AG04449 (cell line): Measurements from ENCODE around the gene PRR5.

ENCODE experiments used
- CTCF ChIA-PET: fragments of 350-600 bp; formaldehyde crosslinking; extraction: SDS; loops from one replicate; lab custom pipeline; 2021; ENCODE audit warnings: antibody characterized with exemption; lab: Yijun Ruan, JAX
- POLR2A ChIA-PET: fragments of 400-600, 350-600 bp; formaldehyde crosslinking; extraction: SDS; loops from one replicate; lab custom pipeline; 2020; ENCODE audit warnings: antibody characterized with exemption, inconsistent platforms; lab: Yijun Ruan, JAX
- DNase-seq: peaks from one replicate; pipeline ENCODE4 v3.0.0-alpha.2; 2010; ENCODE audit warnings: low read depth, low spot score
- H3K4me3 ChIP-seq: 2 replicates; pipeline ENCODE4 v1.5.1; 2011; ENCODE audit warnings: low read depth, mild to moderate bottlenecking, control low read depth, low read length
- CTCF ChIP-seq: IDR thresholded peaks from one replicate; pipeline ENCODE4 v1.5.1; 2011; ENCODE audit warnings: mild to moderate bottlenecking, moderate library complexity, low read length, control low read depth, inconsistent platforms; ENCODE audit not compliant: insufficient read depth; ENCODE audit errors: missing control alignments

The PRR5 gene

GRCh38 chr22:44714703-44715350 lies 12.8 kb downstream of the PRR5 start:
- no peak for TF ChIP-seq CTCF
- ChIA-PET POLR2A (no interaction called here), CTCF (interaction anchor here (0.9 to 3.4 kb wide), 4 partner anchors 9 to 30 kb away, joined by 3 to 21 read pairs (median 6); no protein-coding TSS in a partner anchor)
- DNase-seq = no peak
- H3K4me3 ChIP-seq = no peak overlapping the region

DNA sequence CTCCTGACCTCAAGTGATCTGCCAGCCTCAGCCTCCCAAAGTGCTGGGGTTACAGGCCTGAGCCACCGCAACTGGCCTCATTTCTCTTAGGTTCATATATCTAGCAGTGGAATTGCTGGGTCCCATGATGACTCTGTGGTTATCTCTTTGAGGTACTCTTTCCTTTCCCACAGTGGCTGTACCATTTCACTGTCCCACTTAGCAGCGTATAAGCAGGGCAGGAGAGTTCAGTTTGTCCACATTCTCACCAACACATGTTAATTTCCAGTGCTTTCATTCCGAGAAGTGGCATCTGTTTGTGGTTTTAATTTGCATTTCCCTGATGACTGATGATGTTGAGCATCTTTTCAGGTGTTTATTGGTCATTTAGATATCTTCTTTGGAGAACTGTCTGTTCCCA lies 16.4 kb downstream of the PRR5 start:
- CTCF ChIA-PET = interaction anchor here (0.7 to 9.9 kb wide), 4 partner anchors 10 to 33 kb away, joined by 3 to 84 read pairs (median 3); no protein-coding TSS in a partner anchor

GRCh38 chr22:44719586-44720368 lies 17.8 kb downstream of the PRR5 start:
- no peak overlapping the region for H3K4me3 ChIP-seq
- TF ChIP-seq CTCF = no peak
- CTCF ChIA-PET = interaction anchor here (1.0 to 9.9 kb wide), 4 partner anchors 10 to 36 kb away, joined by 3 to 84 read pairs (median 4); no protein-coding TSS in a partner anchor
- no peak for DNase-seq
- POLR2A ChIA-PET = interaction anchor here (1.3 kb wide), 1 partner anchor 20 kb away, joined by 3 read pairs; no protein-coding TSS in a partner anchor

More for the DNA sequence above, 16.4 kb downstream of the PRR5 start:
- POLR2A ChIA-PET = interaction anchor here (0.7 kb wide), 1 partner anchor 358 kb away, joined by 3 read pairs; no protein-coding TSS in a partner anchor
- no peak overlapping the region for H3K4me3 ChIP-seq
- no peak for DNase-seq
- no peak for TF ChIP-seq CTCF

GRCh38 chr22:44721213-44721612 lies 19.2 kb downstream of the PRR5 start:
- H3K4me3 ChIP-seq = no peak overlapping the region
- no peak for TF ChIP-seq CTCF
- POLR2A ChIA-PET = no interaction called here
- CTCF ChIA-PET = interaction anchor here (1.0 to 9.9 kb wide), 3 partner anchors 12 to 24 kb away, joined by 3 to 84 read pairs (median 7); no protein-coding TSS in a partner anchor
- DNase-seq = no peak

- TF ChIP-seq CTCF = no peak
- DNase-seq = no peak
- H3K4me3 ChIP-seq = no peak overlapping the region
- ChIA-PET POLR2A (no interaction called here), CTCF (interaction anchor here (1.1 to 9.9 kb wide), 5 partner anchors 9 to 25 kb away, joined by 3 to 84 read pairs (median 7); no protein-coding TSS in a partner anchor)
Measured at GRCh38 chr22:44722611-44723010, 20.6 kb downstream of the PRR5 start.

GRCh38 chr22:44723801-44724200 lies 21.8 kb downstream of the PRR5 start:
- ChIA-PET CTCF (interaction anchor here (2.4 to 9.9 kb wide), 2 partner anchors 10 to 12 kb away, joined by 10 to 84 read pairs; no protein-coding TSS in a partner anchor), POLR2A (no interaction called here)
- TF ChIP-seq CTCF = no peak
- H3K4me3 ChIP-seq = no peak overlapping the region
- DNase-seq = no peak
